Measurements from ENCODE around the gene SORBS2.

The SORBS2 gene

DNA sequence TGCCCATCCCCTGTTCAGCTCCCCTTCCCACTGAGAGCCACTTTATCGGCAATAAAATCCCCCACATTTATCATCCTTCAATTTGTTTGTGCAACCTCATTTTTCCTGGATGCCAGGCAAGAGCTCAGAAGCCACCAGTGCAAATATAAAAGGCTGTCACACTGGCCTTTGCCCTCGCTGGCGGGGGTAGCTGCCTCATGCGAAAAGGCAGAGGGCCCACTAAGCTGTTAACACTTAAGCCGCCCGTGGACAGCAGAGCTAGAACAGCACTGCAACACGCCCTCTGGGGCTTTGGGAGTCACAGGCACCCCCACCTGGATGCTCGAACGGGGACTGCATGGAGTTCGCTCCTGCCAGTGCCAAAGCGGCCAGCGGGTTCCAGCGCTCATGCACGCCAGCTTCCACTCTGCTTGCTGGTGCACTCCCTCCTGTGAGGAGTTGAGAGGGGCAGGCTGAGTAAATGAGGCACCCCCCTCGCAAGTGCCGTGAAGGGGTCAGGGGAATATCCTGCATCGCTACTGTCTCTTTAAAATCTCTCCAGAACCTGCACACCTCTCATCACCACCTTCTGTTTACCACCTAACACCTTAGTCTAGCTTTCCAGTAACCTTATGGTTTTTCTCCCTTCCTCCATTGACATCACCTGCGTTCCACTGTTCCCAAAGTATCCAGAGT is 99.5 kb downstream of the SORBS2 start:
- Histone ChIP-seq H3K9ac (no peak overlapping the region), H2AFZ (no peak overlapping the region), H3K36me3 (ENCODE audit: control insufficient read depth, insufficient read depth, low read length) (no peaks in the 10 kb centered on the region), H3K27ac (no peak overlapping the region), H3K9me3 (ENCODE audit: control insufficient read depth, low read length) (no peaks in the 10 kb centered on the region), H3K4me1 (no peaks in the 10 kb centered on the region), H3K4me2 (ENCODE audit: low read length) (no peak overlapping the region), H3K79me2 (no peaks in the 10 kb centered on the region), H3K27me3 (ENCODE audit: control insufficient read depth, insufficient read depth, low read length) (no peaks in the 10 kb centered on the region), H3K4me3 (ENCODE audit: low read depth, low read length) (no peak overlapping the region)
- TF ChIP-seq, protein P1, sequence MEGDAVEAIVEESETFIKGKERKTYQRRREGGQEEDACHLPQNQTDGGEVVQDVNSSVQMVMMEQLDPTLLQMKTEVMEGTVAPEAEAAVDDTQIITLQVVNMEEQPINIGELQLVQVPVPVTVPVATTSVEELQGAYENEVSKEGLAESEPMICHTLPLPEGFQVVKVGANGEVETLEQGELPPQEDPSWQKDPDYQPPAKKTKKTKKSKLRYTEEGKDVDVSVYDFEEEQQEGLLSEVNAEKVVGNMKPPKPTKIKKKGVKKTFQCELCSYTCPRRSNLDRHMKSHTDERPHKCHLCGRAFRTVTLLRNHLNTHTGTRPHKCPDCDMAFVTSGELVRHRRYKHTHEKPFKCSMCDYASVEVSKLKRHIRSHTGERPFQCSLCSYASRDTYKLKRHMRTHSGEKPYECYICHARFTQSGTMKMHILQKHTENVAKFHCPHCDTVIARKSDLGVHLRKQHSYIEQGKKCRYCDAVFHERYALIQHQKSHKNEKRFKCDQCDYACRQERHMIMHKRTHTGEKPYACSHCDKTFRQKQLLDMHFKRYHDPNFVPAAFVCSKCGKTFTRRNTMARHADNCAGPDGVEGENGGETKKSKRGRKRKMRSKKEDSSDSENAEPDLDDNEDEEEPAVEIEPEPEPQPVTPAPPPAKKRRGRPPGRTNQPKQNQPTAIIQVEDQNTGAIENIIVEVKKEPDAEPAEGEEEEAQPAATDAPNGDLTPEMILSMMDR (IDR thresholded peaks at IDR 0.05) = no peak

DNA sequence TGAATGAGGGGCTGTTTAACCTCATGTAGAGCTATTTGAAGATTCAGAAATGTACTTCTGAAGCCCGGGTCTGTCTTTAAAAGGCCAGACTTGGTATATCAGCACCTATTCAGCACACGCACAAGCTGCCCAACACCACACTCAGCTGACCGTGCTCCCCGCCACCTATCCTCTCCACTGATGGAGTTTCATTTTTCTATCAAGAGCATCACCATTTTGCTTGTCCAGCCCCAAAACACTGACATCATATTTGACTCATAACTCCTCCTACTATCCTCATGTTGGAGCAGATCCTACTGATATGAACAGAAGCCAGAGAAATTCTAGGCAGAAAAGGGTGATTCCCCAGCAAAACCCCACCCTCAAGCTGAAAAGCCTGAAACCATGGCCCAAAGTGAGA is 100.3 kb downstream of the SORBS2 start:
- H3K79me2 ChIP-seq = no peaks in the 10 kb centered on the region

DNA sequence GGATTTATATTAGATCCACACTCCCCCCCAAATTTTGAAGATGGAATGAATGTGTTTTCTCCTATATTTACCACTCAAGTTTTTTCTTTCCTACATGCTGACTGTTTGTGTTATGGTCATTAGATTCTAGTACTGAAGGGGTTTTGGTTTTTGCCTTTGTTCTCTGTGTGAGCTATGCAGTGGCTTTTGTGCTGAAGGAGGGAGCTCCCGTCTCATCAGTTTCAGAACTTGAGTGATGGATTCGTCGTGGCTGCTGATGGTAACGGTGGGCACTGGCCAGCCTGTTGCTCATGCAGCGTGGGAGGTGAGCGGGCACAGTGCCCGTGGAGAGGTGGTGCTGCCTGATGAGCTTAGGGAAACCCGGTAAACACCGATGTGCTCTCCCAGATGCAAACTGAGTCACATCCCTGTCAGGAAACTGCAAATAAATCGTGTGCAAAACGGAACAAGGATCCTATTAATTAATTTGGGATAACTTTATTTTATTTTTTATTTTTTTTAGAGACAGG is 101.5 kb downstream of the SORBS2 start:
- Histone ChIP-seq H3K4me2 (ENCODE audit: low read length) (no peak overlapping the region), H3K36me3 (ENCODE audit: control insufficient read depth, insufficient read depth, low read length) (no peaks in the 10 kb centered on the region), H3K9ac (no peak overlapping the region), H3K4me1 (no peaks in the 10 kb centered on the region), H3K79me2 (no peaks in the 10 kb centered on the region), H2AFZ (no peak overlapping the region), H3K9me3 (ENCODE audit: control insufficient read depth, low read length) (no peaks in the 10 kb centered on the region), H3K4me3 (ENCODE audit: low read depth, low read length) (no peak overlapping the region), H3K27ac (no peak overlapping the region), H3K27me3 (ENCODE audit: control insufficient read depth, insufficient read depth, low read length) (no peaks in the 10 kb centered on the region)
- TF ChIP-seq, protein P1 (IDR thresholded peaks at IDR 0.05) = no peak

More for the DNA sequence above, 100.3 kb downstream of the SORBS2 start:
- Histone ChIP-seq H3K36me3 (ENCODE audit: control insufficient read depth, insufficient read depth, low read length) (no peaks in the 10 kb centered on the region), H3K27me3 (ENCODE audit: control insufficient read depth, insufficient read depth, low read length) (no peaks in the 10 kb centered on the region), H3K4me1 (no peaks in the 10 kb centered on the region), H3K9ac (no peak overlapping the region), H3K4me3 (ENCODE audit: low read depth, low read length) (no peak overlapping the region), H3K27ac (no peak overlapping the region), H2AFZ (no peak overlapping the region), H3K4me2 (ENCODE audit: low read length) (no peak overlapping the region), H3K9me3 (ENCODE audit: control insufficient read depth, low read length) (no peaks in the 10 kb centered on the region)
- TF ChIP-seq, protein P1 (IDR thresholded peaks at IDR 0.05) = no peak

DNA sequence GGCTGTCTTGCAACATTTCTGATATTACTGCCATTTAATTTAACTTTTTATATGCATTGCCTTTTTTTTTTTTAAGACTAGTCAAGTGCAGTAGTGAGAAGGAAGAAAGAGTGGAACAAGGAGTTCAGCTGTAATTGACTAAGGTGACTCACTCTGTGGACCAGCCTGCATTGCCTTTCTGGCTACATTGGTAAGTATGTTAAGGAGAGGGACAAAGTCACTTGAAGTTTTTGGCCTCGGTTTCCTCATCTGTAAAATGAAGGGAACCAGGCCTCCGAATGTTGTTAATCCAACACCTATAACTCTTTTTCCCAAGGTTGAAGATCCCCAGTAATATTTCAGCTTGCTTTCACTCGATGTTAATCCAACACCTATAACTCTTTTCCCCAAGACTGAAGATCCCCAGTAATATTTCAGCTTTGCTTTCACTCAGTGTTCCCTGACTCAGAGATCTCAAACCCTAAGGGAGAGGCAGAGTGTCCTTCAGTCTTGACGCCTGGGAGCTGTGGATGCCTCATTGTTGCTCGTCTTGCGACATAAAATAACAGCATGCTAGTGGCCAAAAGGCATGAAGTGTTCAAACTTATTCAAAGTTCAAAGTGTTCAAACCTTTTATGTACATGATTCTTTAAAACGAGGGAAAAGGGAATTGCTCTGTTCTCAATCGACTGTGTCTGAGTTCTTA is 102.0 kb downstream of the SORBS2 start:
- TF ChIP-seq, protein P1 (IDR thresholded peaks at IDR 0.05) = no peak
- Histone ChIP-seq H3K36me3 (ENCODE audit: control insufficient read depth, insufficient read depth, low read length) (no peaks in the 10 kb centered on the region), H3K9ac (no peak overlapping the region), H3K27me3 (ENCODE audit: control insufficient read depth, insufficient read depth, low read length) (no peaks in the 10 kb centered on the region), H3K4me2 (ENCODE audit: low read length) (no peak overlapping the region), H2AFZ (no peak overlapping the region), H3K79me2 (no peaks in the 10 kb centered on the region), H3K4me1 (no peaks in the 10 kb centered on the region), H3K4me3 (ENCODE audit: low read depth, low read length) (no peak overlapping the region), H3K9me3 (ENCODE audit: control insufficient read depth, low read length) (no peaks in the 10 kb centered on the region), H3K27ac (no peak overlapping the region)
